ENCODE results near the gene MRPS25.
A peak's percentile ranks its signal among the peaks of the same experiment; 100 is the strongest.

Gene MRPS25

DNA sequence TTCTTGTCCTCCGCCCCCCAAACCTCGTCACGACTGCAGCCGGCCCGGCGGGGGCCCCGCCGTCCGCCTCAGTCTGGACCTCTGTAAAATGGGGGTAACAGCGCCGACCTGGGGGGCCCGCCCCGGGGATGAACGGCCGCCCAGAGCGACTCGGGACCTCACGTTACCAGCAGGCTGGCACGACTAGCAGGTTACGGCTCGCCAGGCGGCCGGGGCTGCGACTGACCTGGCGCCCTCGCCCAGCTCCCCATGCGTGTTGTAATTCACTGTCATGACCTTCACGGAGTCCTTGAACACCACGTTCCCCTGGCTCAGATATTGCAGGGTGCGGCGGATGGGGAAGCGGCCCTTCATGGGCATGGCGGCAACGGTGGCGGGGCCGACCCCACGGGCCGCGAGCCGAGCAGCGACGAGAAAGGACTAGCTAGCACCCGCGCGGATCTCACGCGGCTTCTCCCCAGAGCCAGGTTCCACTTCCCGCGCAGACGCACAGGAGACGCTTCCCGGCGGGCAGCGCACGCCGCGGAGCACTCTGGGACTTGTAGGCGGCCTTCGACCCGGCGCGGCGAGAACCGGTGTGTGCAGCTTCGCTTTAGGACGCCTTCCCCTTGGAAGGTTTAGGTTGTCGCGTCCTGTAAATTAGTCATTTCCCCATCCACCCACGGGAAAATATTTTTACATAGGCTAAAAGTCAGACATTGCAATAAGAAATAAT is at the start of gene MRPS25:
TSS of gene MRPS25 (minus strand) at position 481 of the 715 bp plus-strand sequence. CDS start at position 360, 121 bp downstream.
- DNase-seq, result peak; percentile 88

- no peak for DNase-seq
Observed at GRCh38 chr3:15113884-15114283, 48.8 kb upstream of the MRPS25 start.

DNA sequence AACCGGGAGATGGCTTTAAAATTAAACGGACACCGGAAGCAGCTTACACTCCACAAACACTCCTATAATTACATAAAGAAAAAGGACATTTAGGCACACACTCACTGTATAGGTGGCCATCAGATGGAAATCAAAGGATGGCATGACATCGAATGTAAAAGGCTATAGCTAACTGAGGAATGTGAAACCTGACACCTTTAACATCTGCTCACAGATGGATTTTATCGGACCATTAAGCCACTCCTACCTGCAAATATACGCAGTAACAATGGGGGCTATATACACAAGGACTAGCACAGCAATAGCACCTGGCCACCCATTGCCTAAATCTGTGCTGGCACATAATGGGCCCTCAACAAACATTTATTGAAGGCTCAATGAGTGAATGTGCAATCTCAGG is 48.4 kb upstream of the MRPS25 start:
- no peak for DNase-seq

DNA sequence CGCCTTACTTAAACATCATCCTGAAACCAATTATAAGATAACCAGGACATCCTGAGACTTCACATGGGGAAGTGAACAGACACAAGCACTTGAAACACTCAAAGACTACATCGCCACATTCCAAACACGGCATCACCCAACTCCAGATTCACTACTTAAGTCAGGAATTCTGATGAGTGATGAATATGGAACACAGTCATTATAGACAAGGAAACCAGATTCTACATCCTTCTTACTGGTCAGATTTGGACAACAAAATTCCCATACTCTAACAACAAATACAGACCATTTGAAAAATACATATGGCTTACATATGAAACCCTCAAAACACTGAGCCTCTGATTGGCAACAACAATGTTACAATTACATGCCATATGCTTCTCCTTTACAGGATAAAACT is 46.9 kb upstream of the MRPS25 start:
- DNase-seq, result no peak

DNA sequence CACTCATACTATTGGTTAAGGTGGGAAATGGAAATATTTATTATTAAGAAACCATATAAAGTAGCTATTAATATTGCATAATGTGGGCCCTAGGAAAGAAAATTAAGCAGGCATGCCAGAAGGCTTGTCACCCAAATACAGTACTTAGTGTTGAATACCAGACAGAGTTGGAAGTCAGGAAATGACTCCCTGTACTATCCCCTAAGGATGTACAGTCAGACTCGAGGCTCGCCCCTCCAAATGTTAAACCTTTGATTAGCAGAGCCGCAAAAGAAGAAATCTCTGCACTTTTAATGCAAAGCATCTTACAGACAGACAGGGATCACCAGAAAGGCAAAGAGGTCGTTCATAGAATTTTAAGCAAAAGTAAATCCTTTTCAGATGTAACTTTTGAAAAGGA is 45.1 kb upstream of the MRPS25 start:
- DNase-seq, result no peak

DNA sequence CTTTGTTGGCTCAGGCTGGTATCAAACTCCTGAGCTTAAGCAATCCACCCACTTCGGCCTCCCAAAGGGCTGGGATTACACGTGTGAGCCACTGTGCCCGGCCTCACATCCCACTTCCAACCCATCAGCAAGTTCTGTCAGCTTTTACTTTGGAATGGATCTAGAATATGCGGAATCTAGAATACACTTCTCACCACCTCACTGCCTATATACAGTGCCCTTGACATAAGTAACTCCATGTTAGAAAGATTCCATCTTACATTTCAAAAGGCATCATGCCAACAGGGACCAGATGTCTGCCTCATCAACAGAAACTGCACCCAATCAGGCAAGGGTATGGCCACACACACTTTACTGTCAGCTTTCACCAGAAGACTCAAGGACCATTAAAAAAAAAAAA is 43.8 kb upstream of the MRPS25 start:
- DNase-seq, result no peak

DNA sequence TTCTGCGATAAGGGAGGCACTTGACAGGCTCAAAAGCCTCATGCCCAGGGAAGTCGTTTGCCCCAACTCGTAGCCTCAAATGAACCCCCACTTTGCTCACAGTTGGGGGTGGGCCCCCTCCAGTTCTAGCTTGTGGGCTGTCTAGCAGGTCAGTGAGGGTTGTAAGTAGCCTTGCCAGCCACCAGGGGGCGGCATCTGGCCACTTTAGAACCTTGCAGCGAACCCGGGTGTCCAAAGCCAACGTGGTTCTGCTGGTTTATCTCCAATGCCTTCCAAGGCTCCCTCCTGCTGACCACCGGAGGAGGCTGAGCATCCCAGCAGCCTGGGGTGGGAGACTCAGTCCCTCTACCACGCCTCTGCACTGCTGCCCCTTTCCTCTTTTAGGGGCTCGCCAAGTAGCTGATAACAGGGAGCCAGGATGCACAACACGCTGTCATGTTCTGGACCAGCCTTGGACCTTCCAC is 43.0 kb upstream of the MRPS25 start:
- DNase-seq, result peak; percentile 67

- DNase-seq, result no peak
Observed at GRCh38 chr3:15107075-15107947, 42.2 kb upstream of the MRPS25 start.

DNA sequence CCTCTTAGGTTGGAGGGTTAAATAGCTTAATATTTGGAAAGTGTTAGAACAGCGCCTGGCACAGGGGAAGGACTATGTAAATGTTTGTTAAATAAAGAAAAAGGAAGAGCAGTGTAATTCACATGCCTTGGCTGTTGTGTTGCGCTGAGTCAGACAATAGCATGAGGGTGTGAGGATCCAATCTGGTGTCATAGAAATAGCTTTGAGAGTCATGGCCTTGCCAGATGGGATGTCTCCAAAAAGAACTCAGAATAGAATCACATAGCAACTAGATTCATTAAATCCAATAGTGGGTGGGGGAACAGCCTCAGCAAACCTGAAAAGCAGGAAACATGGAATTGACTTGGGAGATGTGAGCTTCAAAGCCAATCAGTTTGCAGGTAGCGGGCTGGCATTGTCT is 37.7 kb upstream of the MRPS25 start:
- DNase-seq, result no peak

- DNase-seq, result no peak
Observed at GRCh38 chr3:15102256-15102655, 37.1 kb upstream of the MRPS25 start.

GRCh38 chr3:15099364-15100098 is 34.4 kb upstream of the MRPS25 start:
- DNase-seq, result no peak

- peak; percentile 97 for DNase-seq
Observed at GRCh38 chr3:15098503-15099363, 33.6 kb upstream of the MRPS25 start, which contains the start of gene RBSN. TSS of gene RBSN (minus strand) at chr3:15099148. CDS start at chr3:15096120, 3,028 bp downstream.

GRCh38 chr3:15097891-15098290 is 32.8 kb upstream of the MRPS25 start:
- no peak for DNase-seq

GRCh38 chr3:15096046-15096445 is 30.9 kb upstream of the MRPS25 start:
- no peak for DNase-seq

DNA sequence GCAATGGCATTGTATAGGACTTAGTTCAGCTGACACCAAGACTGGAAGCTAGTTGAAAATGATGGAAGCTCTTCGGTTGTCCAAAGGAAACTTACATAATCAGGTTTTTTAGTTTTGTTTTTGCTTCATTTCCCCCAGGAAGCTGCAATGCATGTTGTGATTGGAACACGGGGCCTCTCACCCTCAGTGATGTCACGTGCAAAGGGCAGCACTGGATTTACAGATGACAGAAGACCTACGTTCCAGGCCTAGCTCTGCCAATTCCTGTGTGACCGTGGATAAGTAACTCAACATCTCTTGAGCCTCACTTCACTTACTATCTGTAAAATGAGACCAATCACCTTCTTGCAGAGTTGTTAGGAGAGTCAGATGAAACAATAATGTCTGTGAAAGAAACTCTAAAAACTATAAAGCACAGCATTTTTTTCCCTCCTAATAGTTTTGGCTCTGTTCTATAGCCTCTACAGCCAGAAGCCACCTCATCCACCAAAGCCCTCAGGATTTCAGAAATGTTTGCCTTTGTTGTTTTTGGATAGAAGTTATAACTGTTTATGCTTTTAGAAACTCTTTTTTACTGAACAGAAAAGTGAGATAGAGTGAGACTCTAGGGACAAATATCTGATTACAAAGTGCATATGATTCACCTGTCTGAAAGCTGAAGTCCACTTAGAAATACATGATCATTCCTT is 29.2 kb upstream of the MRPS25 start:
- no peak for DNase-seq

DNA sequence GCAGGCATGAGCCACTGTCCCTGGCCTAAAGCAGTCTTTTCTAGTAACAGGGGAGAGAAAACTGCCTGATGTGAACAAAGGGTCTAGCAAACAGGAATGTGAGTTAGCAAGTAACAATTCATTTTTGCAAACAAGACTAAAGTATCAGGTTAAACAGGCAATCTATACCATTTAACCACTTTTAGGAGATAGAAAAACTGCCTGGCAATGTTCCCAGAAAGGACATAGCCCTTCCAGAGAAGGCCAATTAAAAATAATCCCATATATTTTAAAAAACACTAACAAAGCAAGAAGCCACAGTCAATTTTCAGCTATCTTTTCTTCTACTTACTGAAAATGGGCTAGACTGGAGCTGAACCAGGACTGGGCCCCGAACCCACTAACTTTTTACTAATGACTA is 27.6 kb upstream of the MRPS25 start:
- no peak for DNase-seq

GRCh38 chr3:15091575-15091974 is 26.5 kb upstream of the MRPS25 start:
- DNase-seq, result no peak

- no peak for DNase-seq
Observed at GRCh38 chr3:15089201-15089600, 24.1 kb upstream of the MRPS25 start.

DNA sequence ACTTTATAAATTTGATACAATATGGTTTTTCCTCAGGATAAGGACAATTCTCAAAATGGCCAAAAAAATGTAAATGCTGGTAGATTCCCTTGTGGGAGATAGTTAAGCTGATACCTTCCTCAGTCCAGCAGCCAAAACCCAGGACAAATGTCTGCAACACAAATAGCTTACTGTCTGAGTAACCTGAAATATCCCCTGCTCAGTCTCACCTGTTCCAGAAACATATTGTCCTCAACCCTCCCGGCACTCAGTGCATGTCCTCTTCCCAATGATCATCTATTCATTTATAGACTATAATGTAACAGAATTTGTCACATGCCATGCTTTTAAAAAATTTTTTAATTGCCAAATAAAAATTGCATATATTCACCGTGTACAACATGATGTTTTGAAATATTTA is 21.6 kb upstream of the MRPS25 start:
- no peak for DNase-seq

DNA sequence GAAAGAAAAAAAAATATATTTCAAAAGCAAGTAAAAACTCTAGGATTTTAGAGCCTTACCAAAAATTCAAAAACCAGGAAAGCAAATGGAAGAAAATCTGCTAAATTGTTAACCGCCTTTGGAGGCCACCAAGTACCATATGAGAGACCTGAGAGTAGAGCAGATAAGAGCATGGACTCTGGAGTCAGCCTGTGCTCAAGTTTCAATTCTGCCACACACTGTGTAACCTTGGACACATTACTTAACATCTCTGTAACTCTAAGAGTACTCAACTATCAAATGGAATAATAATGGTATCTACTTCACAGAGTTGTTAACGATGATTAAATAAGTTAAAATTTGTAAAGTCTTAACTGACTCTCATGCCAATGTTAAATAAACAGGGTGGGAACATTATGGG is 21.1 kb upstream of the MRPS25 start:
- DNase-seq, result no peak

DNA sequence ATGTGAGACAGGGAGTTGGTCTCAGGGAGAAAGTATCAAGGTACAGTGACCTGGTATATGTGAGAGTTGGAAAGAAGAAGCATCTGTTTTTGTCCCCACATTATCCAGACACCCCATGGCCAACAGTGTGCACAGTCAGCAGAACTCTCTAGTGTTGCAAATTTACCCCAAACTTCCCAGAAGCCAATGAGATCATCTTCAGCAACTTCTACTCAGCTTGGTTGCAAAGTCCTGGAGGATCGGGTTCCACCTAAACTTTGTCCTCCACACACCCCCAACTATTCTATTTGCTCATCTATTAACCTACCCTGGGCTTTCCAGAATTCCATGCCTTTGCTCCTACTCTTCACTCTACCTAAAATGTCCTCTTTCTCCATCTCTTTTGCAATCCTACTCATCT is 18.1 kb upstream of the MRPS25 start:
- DNase-seq, result no peak

Data from stimulated activated naive CD4-positive, alpha-beta T cell treated with Interleukin-2 at 50 U/mL for 16 hours (primary cell).